ENCODE results near the gene ABCC3.

DNA sequence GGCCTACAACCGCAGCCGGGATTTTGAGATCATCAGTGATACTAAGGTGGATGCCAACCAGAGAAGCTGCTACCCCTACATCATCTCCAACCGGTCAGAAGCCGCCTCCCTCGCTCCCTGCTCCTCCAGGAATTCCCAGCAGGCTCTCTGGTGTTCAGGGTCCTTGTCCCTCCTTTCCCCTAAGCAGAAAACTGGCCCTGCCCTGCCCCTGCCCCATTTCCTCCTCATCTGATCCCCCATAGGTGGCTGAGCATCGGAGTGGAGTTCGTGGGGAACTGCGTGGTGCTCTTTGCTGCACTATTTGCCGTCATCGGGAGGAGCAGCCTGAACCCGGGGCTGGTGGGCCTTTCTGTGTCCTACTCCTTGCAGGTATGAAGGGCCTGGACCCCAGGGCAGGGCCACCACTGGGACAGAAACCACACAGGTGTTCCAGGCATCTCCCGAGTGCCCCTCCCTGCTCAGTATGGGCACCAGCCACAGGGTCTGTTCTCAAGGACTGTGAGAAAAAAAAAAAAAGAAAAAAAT, 43.2 kb downstream of the ABCC3 start:
- TF ChIP-seq, protein P1, sequence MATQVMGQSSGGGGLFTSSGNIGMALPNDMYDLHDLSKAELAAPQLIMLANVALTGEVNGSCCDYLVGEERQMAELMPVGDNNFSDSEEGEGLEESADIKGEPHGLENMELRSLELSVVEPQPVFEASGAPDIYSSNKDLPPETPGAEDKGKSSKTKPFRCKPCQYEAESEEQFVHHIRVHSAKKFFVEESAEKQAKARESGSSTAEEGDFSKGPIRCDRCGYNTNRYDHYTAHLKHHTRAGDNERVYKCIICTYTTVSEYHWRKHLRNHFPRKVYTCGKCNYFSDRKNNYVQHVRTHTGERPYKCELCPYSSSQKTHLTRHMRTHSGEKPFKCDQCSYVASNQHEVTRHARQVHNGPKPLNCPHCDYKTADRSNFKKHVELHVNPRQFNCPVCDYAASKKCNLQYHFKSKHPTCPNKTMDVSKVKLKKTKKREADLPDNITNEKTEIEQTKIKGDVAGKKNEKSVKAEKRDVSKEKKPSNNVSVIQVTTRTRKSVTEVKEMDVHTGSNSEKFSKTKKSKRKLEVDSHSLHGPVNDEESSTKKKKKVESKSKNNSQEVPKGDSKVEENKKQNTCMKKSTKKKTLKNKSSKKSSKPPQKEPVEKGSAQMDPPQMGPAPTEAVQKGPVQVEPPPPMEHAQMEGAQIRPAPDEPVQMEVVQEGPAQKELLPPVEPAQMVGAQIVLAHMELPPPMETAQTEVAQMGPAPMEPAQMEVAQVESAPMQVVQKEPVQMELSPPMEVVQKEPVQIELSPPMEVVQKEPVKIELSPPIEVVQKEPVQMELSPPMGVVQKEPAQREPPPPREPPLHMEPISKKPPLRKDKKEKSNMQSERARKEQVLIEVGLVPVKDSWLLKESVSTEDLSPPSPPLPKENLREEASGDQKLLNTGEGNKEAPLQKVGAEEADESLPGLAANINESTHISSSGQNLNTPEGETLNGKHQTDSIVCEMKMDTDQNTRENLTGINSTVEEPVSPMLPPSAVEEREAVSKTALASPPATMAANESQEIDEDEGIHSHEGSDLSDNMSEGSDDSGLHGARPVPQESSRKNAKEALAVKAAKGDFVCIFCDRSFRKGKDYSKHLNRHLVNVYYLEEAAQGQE (IDR thresholded peaks at IDR 0.05; ENCODE audit: low read depth): no peak
- TF ChIP-seq SP1 (IDR thresholded peaks at IDR 0.05; ENCODE audit: low read depth): no peak
- TF ChIP-seq ZNF274 (IDR thresholded peaks at IDR 0.05; ENCODE audit: low read depth, low read length): no peak
- TF ChIP-seq, protein P2, sequence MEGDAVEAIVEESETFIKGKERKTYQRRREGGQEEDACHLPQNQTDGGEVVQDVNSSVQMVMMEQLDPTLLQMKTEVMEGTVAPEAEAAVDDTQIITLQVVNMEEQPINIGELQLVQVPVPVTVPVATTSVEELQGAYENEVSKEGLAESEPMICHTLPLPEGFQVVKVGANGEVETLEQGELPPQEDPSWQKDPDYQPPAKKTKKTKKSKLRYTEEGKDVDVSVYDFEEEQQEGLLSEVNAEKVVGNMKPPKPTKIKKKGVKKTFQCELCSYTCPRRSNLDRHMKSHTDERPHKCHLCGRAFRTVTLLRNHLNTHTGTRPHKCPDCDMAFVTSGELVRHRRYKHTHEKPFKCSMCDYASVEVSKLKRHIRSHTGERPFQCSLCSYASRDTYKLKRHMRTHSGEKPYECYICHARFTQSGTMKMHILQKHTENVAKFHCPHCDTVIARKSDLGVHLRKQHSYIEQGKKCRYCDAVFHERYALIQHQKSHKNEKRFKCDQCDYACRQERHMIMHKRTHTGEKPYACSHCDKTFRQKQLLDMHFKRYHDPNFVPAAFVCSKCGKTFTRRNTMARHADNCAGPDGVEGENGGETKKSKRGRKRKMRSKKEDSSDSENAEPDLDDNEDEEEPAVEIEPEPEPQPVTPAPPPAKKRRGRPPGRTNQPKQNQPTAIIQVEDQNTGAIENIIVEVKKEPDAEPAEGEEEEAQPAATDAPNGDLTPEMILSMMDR (IDR thresholded peaks at IDR 0.05 in 2 of 3, conservative IDR thresholded peaks at IDR 0.05 in 1 of 3; ENCODE audit: borderline replicate concordance in 1 of 3, insufficient read depth in 1 of 3, low read depth in 2 of 3, low read length in 2 of 3): no peak
- TF ChIP-seq SRF (IDR thresholded peaks at IDR 0.05; ENCODE audit: low read depth): no peak
- no peak for TF ChIP-seq POLR2A (IDR thresholded peaks at IDR 0.05; ENCODE audit: borderline replicate concordance, extremely low read depth, insufficient read depth, insufficient read length)
- TF ChIP-seq, protein P3, sequence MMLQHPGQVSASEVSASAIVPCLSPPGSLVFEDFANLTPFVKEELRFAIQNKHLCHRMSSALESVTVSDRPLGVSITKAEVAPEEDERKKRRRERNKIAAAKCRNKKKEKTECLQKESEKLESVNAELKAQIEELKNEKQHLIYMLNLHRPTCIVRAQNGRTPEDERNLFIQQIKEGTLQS (IDR thresholded peaks at IDR 0.05): no peak
- TF ChIP-seq EZH2phosphoT487 (IDR thresholded peaks at IDR 0.05; ENCODE audit: borderline replicate concordance): no peak
- TF ChIP-seq CEBPB (IDR thresholded peaks at IDR 0.05; ENCODE audit: low read depth): no peak
- no peak for TF ChIP-seq YY1 (IDR thresholded peaks at IDR 0.05; ENCODE audit: extremely low read depth, insufficient replicate concordance, low read depth, low read length)
- no peak for TF ChIP-seq TCF7L2 (IDR thresholded peaks at IDR 0.05; ENCODE audit: borderline replicate concordance, extremely low read depth, insufficient read depth, insufficient read length)
